Left renal cortex interstitium (tissue), 4 donors: ENCODE measurements around the gene TMEM178B. TPM values are rescaled to one million over a fixed set of nuclear protein-coding genes. Genes with fewer than 3 reads are reported as not detected.
"Not testable (repeated sequence)": the region's sequence is repeated elsewhere in the genome, so short reads cannot be mapped to it uniquely, and the experiment has no call there.

Source experiments
- DNase-seq, 4 donors: peaks; one replicate each; pipeline ENCODE4 v3.0.0-alpha.2; 2013; ENCODE audit warnings: low read depth in 4 of 4, low spot score in 2 of 4, missing footprints in 1 of 4
- polyA plus RNA-seq, 4 donors: library from polyadenylated mRNA; unstranded; fragments of 120-200 nt; gene quantifications; one replicate each; pipeline ENCODE4 v1.2.1, GENCODE V29; 2013; ENCODE audit not compliant: insufficient read length in 4 of 4

Gene TMEM178B
- polyA plus RNA-seq, result under 1 TPM; 0.26 to 0.55 (median 0.34) TPM

GRCh38 chr7:141073641-141074161 is at the start of gene TMEM178B:
Gene TMEM178B (plus strand): TSS chr7:141074064.
- DNase-seq, result no peak

GRCh38 chr7:141024668-141025067 is 49.2 kb upstream of the TMEM178B start:
- no peak for DNase-seq

- DNase-seq, result no peak
Observed at GRCh38 chr7:141027043-141027442, 46.8 kb upstream of the TMEM178B start.

GRCh38 chr7:141028767-141029166 is 45.1 kb upstream of the TMEM178B start:
- DNase-seq, result no peak

- DNase-seq, result not testable (repeated sequence)
Observed at GRCh38 chr7:141032539-141033323, 41.1 kb upstream of the TMEM178B start.

- not testable (repeated sequence) for DNase-seq
Observed at GRCh38 chr7:141038100-141038499, 35.8 kb upstream of the TMEM178B start.

GRCh38 chr7:141039376-141039775 is 34.5 kb upstream of the TMEM178B start:
- no peak for DNase-seq

GRCh38 chr7:141042222-141043193 is 31.4 kb upstream of the TMEM178B start:
- no peak for DNase-seq

GRCh38 chr7:141043616-141044015 is 30.2 kb upstream of the TMEM178B start:
- DNase-seq, result no peak

GRCh38 chr7:141045126-141045841 is 28.6 kb upstream of the TMEM178B start:
- no peak for DNase-seq

- no peak for DNase-seq
Observed at GRCh38 chr7:141045842-141046620, 27.8 kb upstream of the TMEM178B start.

- DNase-seq, result no peak
Observed at GRCh38 chr7:141053626-141054025, 20.2 kb upstream of the TMEM178B start.

- no peak for DNase-seq
Observed at GRCh38 chr7:141055146-141055545, 18.7 kb upstream of the TMEM178B start.

GRCh38 chr7:141057788-141058187 is 16.1 kb upstream of the TMEM178B start:
- no peak for DNase-seq

GRCh38 chr7:141067856-141068255 is 6.0 kb upstream of the TMEM178B start:
- not testable (repeated sequence) for DNase-seq

- DNase-seq, result peak in 1 of 4 donors; percentile 10
Observed at GRCh38 chr7:141071260-141071854, 2.5 kb upstream of the TMEM178B start.

GRCh38 chr7:141071855-141072547 is 1.9 kb upstream of the TMEM178B start:
- no peak for DNase-seq

- DNase-seq, result no peak
Observed at GRCh38 chr7:141072548-141073172, 1.2 kb upstream of the TMEM178B start.
